ENCODE data around the gene OTULIN.
A peak's percentile ranks its signal among the peaks of the same experiment; 100 is the strongest.

Gene OTULIN

GRCh38 chr5:14664270-14665100, at the start of gene OTULIN:
TSS of gene OTULIN (plus strand) at chr5:14664718. CDS start at chr5:14664826, 108 bp downstream.
- DNase-seq: peak; percentile 87 to 96

DNA sequence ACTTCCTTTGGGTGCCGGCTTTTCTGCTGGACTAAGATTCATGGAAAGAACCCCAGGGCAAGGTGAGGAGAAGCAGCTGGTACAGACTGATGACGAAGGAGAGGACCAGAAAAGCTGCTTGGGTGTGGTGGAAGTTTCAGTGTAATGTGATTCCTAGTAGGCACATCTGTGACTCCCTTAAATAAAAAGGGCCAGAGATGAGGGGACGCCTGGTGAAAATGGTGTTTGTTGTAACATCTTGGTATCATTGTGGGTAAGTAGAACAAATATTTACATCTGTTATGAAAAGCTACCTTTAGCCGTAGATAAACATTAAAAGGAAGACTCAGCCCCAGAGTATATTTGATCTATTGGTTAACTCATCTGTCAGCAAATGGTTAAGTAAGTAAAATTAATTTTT, 49.2 kb upstream of the OTULIN start:
- no peak for DNase-seq

DNA sequence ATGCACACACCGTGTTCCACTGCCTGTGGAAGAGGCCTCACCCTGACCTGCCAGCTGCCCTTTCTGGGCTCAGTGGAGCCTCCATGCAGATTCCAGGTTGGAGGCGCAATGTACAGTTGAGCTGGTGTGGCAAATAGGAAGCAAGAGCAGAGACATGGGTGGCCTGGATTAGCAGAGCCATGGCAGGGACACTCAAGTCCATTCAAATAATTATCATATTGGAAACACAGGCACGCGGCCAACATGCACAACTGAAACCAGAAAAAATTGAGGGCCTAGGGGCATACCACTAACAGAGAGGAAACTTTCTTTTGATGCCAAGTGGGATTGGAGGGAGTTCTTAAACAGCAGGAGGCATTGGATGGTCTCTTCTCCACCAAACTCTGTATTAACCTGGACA, 47.1 kb upstream of the OTULIN start:
- DNase-seq: peak in 1 of 2 experiments; percentile 28

- no peak for DNase-seq
Observed at GRCh38 chr5:14627270-14627669, 37.2 kb upstream of the OTULIN start.

DNA sequence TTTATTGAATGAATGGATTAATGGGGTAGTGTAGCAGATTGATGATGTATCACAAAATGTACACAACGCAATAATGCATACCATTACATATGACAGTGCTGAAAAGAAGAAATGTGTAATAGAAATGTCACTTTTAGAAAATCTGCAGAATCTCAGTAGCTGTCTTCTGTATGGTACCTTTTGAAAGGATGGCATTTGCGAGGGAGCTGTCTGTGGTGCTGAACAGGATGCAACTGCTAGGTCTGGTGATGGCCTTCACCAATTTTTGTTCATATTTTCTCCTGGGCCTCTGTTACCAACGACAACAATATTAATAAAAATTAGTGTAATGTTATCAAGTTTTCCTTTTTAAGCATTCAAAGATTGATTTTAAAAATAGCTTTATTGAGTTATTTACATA, 36.2 kb upstream of the OTULIN start:
- peak in 1 of 2 experiments; percentile 10 for DNase-seq

DNA sequence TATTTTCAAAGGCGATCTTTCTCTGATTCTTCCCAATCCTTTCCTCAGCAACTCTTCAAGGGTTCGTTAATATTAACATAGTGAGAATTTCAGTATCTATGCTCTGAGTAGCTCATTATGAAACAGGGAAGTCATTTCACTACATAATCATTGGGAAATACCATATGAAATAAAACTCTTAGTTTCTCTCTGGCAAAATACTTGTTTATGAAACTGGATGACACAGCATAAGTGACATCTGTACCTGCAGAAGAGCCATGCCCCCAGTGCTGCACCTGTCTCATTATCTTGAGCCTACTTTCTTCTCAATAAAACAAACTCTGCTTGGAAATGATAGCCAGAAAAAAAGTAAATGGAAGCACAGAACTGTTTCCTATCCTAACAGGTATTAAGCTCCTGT, 33.8 kb upstream of the OTULIN start:
- DNase-seq: no peak

DNA sequence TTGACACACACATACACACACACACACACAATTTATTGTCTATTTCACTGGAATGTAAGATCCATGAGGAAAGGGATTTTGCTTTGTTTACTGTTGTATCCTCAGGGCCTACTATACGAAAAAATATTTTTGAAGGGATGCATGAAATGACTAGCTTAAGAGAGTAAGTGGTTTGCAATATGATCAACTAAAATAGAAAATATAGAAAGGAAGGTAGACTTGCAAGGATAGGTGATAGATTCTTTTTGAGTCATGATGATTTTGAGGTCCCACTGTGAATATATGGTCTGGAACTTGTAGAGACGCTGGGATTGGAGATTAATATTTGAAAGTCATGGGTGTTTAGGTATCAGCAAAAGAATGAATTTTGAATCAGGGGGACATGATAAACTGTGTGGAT, 28.9 kb upstream of the OTULIN start:
- no peak for DNase-seq

GRCh38 chr5:14640765-14641164, 23.8 kb upstream of the OTULIN start:
- no peak for DNase-seq

GRCh38 chr5:14644623-14645237, 19.8 kb upstream of the OTULIN start:
- no peak for DNase-seq

DNA sequence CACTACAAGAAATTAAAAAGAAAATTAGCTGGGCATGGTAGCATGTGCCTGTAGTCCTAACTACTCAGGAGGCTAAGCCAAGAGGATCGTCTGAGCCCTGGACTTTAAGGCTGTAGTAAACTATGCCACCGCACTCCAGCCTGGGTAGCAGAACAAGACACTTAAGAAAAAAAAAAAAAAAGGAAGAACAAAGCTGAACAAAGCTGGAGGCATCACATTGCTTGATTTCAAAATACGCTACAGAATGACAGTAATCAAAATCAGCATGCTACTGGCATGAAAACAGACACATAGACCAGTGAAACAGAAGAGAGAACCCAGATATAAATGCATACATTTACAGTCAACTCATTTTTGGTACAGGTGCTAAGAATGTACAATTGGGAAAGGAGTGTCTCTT, 14.5 kb upstream of the OTULIN start:
- DNase-seq: no peak

- DNase-seq: no peak
Observed at GRCh38 chr5:14655146-14655741, 9.3 kb upstream of the OTULIN start.

DNA sequence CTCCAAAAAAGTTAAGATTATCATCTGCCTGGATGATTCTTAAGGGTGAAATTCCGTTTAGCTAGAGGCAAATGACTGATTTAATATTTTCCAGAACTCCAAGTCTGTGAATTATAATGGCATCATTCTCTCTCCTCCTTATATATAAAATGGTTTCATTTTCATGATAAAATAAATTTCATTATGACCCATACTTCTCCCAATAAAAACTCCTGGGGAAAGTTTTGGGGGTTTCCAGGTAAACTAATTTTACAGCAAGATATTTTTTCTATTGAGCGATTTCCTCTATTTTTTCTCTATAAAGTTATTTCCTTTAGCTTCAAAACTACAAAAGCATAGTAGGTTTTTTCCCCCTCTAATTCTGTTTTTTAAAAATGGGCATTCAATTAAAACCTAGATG, 7.6 kb upstream of the OTULIN start:
- DNase-seq: no peak

DNA sequence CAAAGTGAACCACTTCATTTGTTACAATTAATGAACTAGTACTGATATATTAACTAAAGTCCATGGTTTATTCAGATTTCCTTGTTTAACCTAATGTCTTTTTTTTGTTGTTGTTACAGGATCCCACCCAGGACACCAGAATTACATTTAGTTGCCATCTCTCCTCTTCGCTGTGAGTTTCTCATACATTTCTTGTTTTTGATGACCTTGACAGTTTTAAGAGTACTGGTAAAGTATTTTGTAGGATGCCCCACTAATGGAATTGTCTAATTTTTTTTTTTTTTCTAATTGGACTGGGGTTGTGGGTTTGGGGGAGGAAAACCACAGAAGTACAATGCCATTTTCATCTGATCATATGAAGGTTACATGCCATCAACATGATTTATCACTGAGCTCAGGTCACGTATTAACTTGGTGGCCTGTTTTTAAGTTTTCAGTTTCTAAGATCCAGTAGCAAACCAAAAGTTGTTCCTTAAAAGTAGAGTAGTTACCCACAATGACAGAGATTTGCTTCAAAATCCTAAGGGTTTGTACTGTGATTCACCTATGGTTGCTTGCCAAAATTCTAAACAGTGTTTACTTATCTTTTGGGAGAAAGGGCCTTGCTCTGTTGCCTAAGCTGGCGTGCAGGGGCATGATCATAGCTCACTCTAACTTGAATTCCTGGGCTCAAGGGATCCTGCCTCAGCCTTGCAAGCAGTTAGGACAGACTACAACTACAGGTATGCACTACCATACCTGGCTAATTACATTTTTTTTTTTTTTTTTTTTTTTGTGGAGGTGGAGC, 4.5 kb upstream of the OTULIN start:
- no peak for DNase-seq

GRCh38 chr5:14660833-14661232, 3.7 kb upstream of the OTULIN start:
- DNase-seq: no peak

DNA sequence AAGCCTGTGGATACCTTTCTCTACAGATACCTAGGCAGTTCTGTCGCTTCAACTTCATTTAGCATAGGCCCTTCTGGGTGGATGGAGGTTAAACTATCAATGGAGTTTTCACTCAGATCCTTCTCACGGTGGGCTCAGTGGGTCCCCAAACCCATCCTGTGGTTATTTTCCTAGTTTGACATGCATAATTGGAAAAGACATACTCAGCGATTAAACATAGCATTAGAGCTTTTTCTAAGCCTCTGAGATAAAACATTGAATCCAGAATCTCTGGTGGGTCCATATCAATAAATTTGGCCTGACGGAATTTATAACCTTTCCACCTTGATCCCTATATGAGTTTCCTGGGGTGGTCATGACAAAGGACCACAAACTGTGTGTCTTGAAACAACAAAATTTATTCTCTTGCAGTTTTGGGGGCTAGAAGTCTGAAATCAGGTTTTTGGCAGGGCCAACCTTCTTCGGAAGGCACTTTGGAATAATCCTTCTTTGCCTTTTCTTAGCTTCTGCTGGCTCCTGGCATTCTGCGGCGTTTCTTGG, 1.7 kb upstream of the OTULIN start:
- no peak for DNase-seq

DNA sequence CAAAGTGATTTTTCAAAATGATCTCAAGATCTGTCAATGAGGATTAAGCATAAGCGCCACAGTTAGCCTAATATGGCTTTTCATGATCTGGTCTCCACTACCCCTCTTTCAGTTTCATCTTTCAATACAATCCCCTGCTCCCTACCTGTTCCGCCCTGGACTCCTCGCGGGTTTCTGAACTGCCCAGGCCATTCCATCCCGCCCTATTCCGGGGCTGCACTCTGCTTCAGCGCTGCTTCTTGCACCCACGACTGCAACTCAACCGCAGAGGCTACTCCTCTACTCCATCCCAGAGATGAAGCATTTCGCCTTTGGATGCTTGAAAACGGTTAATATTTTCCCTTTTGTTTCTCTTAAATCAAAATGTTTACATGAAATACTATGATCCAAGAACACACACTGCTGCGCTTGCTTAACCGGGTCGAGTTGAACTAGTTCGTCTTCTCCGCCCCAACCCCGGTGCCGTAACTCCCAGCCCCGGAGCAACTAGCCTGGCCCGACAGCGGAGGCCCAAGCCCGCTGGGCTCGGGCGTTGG, 716 bp upstream of the OTULIN start:
- peak in 1 of 2 experiments; percentile 53 for DNase-seq

DNA sequence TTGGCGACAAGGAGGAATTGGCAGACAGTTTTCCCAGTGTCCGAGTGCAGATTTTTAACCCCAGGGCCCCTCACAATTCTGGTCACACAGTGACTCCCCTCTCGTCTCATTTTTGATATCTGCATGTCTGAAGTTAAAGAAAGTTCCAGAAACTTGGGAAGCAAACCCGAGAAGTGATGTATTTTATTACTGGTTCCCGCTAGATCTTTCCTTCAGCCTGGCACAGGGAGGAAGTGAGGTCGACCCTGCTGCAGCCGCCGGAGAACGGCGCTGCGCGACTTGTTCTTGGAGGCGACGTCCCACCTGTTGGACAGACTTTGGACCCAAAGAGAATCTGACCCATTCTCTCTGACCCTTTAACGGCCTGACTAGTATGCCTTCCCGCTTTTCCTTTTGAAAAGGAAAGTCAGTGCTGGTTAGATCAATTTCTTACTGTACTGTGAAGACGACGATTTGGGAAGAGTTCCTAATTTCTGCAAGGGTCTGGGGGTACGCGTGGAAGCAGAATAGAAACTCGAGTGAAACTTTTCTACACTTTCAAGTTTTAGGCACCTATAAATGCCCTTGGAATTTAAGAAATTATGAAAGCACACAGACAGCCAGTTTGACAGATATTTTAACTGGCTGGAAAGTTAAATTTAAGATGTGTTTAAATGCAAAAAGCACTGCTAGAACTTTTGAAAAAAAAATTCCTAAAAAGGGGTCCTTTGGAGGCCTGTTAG, 744 bp downstream of the OTULIN start:
- no peak for DNase-seq

DNA sequence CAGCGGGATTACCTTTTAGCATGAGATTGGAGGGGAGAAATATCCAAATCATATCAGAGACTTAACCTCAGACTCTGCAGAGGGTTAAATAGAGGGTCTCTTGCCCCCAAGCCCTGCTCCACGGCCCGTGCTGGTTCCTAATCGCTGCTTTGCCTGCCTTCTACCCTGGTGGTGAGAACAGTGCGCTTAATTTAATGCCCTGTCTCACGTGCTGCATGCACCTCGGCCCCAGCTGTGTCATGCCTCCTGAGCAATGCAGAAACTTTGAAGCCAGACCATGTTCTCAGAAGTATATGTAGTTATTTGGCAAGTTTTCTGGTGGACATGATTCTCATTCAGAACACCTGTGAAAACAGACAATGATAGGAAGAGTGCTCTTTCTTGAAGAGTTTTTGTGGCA, 1.4 kb downstream of the OTULIN start:
- no peak for DNase-seq

DNA sequence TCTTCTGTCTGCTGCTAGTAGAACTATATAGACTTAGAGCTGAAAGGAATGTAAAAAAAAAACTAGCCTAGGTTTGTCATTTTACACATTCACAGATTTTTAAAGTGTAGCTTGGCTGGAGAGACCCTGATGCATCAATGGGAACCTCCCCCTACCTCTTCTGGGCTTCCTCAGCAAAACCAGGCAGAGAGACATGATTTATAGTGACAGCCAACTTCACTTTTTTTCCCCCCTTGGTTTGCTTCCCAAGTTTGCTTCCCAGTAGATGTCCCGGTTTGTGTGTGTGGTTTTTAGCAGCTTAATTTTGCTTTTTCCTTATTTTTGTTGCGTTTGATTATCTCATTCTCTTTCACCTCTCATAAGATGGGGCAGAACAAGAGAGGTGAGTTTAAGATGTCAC, 1.8 kb downstream of the OTULIN start:
- no peak for DNase-seq

GRCh38 chr5:14667290-14667689, 2.8 kb downstream of the OTULIN start:
- DNase-seq: no peak

DNA sequence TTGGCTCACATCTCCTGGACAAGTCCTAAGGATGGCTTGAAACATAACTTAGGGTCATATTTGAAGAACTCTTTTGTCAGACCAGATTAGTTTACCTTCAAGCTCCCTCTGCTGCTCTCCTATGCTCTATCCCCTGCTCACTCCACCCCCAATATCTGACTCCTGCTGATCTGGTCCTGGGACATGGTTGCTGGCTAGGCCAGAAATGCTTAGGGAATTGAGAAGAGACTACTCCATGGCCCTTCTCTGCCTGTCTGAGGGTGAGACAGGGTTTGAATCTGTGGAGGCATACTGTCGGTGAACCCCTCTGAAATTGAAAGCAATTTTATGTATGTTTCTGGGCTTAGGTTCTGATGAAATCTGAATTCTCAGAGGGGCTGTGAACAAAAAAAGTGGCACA, 3.3 kb downstream of the OTULIN start:
- DNase-seq: no peak

- DNase-seq: no peak
Observed at GRCh38 chr5:14668181-14668591, 3.7 kb downstream of the OTULIN start.

All from NCI-H446 (cell line).